HG03575 (cell line): ENCODE results near the gene FXN.
"Not testable (repeated sequence)": the region's sequence is repeated elsewhere in the genome, so short reads cannot be mapped to it uniquely, and the experiment has no call there.

ENCODE experiments used
- ATAC-seq: cut with Tn5 transposase; IDR thresholded peaks from one replicate; pipeline ENCODE4 v1.9.1; 2021; ENCODE audit not compliant: unreplicated experiment, insufficient number of reproducible peaks, low FRiP score; ENCODE audit errors: extremely low read depth

The FXN gene

DNA sequence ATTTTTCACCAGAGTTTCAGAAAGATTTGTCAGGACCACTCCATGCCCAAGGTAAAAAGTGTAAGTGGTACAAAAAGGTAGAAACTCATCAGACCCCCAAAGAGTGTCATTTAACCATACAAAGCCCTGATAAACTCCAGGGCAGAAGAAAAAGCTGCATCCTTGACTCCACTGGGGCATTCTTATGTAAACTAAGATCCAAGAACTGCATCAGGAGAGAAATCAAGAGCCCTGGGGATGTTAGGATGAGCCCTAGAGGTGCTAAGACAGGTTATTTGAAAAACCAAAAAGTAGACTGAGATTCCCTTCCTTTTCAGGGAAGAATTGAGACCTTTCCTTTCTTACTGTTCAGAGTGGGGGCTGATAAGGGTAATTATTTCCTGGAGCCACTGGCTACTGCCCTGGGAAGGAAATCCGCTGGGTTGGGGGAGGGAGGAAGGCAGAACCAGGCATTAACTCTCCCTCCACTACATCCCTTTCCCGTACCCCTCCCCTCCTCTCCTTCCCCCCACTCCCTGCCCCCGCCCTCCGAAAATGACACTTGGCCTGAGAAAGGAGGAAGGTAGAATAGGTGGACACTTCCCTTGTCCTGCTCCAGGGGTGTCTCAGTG lies 54.7 kb downstream of the FXN start:
- ATAC-seq, result no peak

DNA sequence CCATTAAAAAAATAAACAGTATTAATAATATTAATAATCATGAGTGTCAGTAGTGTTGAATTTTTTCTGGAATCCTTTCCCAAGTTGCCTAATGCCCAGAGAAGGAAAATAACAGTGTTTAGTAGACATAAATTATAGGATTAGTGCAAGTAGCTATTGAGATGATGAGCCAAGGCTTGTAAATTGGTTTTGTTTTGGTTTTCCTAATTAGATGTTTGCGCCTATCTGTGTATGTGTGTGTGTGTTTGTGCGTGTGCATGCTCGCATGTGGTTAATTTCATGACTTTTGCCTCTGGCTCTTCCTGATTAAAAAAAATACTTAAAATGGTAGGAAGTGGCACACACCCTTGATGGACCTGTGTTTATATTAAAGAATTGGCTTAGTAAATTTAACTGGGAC lies 55.4 kb downstream of the FXN start:
- no peak for ATAC-seq

DNA sequence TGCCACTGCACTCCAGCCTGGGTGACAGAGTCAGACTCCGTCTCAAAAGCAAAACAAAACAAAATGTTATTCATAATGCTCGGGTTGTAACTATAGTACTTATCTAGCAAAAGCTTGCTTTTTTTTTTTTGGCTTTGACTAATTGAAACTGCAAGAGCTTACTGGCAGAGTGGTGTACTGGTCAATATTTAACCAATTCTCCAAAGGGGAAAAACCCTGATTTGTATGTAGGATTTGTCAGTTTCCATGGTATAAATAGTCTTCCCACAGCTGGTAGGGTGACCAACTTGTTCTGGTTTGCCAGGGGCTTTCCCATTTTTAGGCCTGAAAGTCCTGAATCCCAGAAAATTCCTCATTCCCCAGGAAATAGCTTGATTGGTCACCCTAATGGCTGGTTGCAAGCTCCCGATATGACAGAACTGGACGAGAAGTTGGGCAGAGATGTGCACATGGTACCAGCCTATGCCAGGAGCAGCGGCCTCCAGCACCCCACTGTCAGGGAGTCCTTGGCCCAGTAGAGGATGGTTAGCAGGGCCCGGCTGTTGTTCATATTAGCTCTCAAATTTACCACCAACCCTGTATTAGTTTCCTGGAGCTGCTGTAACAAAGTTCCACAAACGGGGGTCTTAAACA lies 58.0 kb downstream of the FXN start:
- ATAC-seq, result no peak

DNA sequence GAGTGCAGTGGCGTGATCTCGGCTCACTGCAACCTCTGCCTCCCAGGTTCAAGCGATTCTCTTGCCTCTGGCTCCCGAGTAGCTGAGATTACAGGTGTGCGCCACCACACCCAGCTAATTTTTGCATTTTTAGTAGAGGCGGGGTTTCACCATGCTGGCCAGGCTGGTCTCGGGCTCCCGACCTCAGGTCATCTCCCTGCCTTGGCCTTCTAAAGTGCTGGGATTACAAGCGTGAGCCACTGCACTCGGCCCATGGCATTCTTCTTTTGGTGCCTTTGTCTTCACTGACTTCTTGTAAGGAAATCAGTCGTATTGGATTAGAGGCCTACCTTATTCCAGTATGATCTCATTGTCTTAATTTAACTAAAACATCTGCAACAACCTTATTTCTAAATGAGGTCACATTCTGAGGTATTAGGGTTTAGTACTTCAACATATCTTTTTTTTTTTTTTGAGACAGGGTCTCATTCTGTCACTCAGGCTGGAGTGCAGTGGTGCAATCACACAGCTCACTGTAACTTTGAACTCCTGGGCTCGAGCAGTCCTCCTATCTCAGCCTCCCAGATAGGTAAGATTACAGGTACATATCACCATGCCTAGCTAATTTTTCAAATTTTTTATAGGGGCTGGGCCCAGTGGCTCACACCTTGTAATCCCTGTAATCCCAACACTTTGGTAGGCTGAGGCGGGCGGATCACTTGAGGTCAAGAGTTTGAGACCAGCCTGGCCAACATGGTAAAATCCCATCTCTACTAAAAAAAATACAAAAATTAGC lies 59.0 kb downstream of the FXN start:
- ATAC-seq, result not testable (repeated sequence)

DNA sequence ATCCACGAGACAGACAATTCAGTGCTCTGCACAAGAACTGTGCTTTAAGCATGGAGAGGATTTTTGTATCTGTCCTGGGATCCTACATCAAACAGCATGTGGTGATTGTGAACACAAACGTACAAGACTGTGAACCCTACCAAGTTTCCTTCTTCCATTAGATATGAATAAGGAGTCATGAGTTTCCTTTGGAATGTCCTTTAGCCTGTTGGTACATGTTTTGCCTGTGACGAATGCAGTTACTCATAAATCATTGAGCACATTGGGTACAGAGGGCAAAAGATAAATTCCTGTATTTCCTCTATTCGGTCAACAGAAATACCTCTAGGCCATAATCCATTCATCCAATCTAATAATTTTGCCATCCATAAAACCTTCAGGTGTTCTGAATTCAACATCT lies 61.5 kb downstream of the FXN start:
- no peak for ATAC-seq

DNA sequence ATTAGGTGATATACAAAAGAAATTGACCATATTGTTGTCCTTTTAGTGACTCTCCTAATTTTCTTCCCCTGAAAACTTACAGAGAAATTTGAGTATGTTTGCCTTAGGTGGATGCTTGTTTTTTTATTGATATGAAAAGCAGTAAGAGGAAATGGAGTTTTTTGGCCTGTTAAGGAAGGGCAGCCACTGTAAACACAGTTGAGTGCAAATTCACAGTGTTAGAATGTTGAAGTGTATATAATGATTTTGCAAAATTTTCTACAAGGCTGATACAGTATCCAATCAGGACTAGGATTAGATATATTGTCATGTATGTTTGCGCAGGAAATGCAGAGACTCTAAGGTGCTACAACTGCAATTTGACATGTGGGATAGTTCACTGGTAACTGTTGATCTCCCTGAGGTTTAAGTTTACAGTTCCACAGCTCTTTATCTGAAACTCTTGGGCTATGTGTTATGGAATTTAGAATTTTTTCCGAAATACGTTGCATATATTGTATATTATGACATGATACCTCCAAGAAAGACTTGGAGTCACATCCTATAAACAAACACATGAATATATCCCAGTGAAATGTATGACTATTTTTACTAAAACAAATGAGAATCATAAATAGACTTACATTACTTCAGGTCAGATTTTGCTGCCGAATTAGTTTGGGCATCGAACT lies 62.5 kb downstream of the FXN start:
- no peak for ATAC-seq

DNA sequence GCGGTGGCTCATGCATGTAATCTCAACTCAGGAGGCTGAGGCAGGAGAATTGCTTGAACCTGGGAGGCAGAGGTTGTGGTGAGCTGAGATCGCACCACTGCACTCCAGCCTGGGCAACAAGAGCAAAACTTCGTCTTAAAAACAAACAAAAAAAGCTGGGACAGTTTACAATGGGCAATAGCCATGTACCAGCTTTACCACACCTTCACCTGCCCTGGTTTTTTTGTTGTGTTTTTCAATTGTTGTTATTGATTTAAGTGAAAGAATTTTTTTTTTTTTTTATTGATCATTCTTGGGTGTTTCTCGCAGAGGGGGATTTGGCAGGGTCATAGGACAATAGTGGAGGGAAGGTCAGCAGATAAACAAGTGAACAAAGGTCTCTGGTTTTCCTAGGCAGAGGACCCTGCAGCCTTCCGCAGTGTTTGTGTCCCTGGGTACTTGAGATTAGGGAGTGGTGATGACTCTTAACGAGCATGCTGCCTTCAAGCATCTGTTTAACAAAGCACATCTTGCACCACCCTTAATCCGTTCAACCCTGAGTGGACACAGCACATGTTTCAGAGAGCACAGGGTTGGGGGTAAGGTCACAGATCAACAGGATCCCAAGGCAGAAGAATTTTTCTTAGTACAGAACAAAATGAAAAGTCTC lies 67.9 kb downstream of the FXN start:
- not testable (repeated sequence) for ATAC-seq

DNA sequence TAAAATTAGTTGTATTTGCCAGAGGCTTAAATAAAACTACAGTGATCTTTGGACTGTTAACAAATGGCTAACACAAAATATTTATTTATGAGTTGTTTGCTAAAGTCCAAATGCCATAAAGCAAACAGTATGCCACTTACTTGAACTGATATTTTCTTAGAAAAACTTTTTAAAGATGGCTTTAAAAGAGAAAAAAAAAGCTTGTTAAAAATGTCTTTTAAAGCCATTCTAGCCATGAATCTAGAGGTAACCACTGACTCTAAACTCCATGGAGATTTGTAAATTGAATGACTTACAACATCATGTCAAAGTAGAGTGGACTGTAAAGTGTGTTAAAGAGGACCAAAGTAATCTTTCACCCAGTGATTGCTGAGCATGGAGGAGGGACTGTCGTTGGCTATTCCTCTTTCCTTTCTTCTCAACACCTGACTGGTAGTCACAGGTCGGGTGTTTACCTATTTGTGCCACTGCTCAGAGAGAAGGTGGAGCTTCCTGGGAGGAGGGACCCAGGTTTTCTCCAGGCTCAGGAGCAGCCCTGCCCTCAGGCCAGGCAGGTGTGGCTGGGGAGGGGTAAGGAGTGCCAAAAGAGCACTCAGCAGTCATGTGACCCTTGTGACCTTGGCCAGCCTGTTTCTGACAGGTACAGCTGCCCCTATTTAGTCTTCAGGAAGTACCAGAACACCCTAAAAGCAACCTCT lies 69.4 kb downstream of the FXN start:
- no peak for ATAC-seq

DNA sequence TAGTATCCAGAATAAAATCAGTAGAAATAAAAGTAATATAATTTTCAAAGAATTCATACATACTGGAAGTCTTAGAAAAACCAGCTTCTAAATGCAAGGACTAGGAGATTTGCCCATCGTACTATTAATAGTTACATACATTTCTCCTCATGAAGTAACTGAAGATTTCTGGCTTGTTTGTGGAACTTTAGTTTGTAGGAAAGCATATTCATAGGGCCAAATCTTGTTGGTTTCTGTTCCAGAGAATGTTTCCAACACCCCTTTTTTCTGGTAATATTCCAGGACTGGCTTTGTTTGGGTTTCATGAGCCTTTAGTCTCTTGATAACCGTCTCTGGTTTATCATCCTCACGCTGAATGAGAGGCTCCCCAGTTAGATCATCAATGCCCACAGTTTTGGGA lies 72.2 kb downstream of the FXN start:
- no peak for ATAC-seq

DNA sequence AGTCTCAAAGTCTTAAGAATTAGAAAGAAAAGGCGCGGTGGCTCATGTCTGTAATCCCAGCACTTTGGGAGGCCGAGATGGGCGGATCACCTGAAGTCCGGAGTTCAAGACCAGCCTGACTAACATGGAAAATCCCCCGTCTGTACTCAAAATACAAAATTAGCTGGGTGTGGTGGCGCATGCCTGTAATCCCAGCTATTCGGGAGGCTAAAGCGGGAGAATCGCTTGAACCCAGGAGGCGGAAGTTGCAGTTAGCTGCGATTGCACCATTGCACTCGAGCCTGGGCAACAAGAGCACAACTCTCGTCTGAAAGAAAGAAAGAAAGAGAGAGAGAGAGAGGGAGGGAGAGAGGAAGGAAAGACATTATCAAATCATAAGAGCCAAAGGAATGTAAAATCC lies 73.2 kb downstream of the FXN start:
- not testable (repeated sequence) for ATAC-seq

DNA sequence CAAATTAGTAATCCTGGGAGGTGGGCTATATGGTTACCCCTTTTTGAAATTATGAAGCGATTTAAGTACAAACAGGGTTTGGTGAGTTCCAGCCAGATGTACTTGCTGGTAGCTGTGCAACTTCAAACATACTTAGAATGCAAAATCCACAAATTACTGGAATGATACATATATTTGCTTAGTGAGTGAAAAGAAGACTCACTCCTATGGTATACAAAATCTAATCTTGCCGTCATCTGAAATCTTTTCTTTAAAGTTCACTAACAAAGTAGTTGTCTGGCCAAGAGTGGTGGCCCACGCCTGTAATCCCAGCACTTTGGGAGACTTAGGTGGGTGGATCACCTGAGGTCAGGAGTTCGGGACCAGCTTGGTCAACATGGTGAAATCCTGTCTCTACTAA lies 73.6 kb downstream of the FXN start:
- ATAC-seq, result no peak

DNA sequence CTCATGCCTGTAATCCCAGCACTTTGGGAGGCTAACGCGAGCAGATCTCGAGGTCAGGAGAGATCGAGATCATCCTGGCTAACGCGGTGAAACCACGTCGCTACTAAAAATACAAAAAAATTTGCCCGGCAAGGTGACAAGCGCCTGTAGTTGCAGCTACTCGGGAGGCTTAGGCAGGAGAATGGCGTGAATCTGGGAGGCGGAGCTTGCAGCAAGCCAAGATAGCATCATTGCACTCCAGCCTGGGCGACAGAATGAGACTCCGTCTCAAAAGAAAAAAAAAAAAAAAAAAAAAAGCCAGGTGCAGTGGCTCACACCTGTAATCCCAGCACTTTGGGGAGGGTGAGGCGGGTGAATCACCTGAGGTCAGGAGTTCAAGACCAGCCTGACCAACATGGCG lies 77.1 kb downstream of the FXN start:
- ATAC-seq, result not testable (repeated sequence)

DNA sequence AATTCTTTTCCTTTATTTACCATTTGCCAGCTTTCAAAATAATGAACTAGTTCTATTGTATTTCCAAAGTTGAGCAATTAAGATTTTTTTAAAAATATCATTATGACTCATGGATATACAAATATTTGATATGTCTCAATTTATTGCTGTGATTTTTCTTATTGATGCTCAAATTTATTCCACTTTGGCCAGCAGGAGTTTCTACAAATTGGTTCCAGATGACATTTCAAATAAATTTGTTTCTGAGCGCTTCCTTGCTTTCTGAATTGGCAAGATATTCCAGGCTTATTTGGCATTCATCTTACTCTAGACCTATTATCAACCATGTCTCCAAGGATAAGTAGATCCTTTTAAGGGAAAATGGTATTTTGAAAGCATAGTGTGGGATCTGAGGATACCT lies 80.1 kb downstream of the FXN start:
- ATAC-seq, result no peak

DNA sequence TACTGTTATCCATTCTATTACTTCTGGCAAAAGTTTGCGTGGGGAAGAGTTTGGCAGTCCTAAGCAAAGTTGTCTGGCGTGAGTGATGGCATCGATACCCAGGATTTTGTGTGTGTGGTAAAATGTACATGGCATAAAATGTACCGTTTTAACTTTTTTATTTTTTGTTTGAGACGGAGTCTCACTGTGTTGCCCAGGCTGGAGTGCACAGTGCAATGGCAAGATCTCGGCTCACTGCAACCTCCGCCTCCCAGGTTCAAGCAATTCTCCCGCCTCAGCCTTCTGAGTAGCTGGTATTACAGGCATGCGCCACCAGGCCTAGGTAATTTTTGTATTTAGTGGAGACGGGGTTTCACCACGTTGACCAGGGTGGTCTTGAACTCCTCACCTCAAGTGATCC lies 83.1 kb downstream of the FXN start:
- no peak for ATAC-seq

DNA sequence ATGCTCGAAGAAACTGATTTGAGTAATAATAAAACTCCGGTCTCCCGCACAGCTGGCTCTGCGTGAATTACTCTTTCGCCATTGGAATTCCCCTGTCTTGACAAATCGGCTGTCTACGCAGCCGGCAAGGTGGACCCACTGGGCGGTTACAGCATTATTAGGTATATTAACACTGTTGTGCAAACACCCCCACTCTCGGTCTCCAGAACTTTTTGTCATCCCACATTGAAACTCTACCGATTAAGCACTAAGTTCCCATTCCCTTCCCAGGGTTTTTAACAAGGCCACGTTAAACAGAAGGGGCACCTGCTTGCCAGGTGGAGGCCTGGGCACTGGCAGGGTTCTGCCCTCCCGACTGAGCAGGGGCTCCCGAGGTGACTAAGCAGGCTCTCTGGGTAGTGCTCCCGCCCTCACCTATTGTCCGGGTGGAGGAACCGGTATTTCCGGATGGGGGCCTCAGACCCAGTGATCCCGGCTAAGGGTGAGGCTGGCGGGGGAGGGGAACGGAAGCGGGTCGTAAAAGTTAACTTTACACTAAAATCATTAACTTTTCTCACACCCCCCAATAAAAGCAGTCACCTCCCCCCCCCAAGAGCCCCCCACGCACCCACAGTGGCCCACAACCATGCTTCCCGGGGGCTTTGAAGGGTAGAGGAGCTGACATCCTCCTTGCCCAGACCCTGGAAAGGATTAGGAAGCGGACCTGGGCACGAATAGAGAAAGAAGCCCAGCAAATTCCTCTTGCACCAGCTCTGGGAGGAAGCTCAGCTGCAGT lies 85.0 kb downstream of the FXN start:
- no peak for ATAC-seq

DNA sequence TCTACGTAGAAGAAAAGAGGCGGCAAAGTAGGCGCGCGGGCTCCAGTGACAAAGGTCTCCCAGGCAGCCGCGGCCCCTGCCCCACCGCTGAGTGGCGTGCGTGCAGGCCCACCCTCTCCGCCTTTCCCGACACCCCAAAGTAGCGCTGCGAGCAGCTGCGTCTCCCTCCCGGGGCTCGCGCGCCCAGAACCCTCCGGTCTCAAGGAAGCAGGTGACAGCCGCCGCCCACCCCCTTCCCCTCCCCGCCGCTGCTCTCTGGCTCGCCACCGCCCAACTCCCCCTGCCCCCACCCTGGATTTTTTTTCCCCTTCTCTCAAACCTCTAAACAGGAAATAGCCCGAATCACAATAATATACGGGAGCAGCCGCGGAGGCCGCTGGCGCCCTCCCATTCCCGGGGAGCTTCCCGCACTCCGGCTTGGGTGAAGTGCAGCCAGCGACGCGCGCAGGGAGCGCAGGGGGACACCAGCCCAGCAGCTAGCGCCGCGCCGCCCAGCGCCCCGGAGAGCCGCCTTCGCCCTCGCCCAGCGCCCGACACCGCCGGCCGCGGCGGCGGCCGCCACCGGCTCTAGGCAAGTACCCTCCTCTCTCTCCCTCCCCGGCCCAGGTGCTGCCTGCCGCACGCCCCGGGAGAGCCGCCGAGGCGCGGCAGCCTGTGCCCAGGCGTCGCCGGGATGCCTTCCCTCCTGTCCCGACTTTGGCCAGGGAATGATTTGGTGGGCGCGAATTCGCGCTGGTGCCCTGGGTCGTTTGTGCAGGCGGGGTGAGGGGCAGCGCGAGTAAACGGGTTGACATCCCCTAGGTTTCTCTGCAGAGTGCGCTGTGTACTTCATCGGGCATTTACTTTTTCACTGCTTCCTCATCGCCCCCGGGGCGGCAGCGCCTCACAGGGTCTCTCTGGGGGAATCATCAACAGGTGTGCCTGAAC lies 85.9 kb downstream of the FXN start:
- no peak for ATAC-seq

DNA sequence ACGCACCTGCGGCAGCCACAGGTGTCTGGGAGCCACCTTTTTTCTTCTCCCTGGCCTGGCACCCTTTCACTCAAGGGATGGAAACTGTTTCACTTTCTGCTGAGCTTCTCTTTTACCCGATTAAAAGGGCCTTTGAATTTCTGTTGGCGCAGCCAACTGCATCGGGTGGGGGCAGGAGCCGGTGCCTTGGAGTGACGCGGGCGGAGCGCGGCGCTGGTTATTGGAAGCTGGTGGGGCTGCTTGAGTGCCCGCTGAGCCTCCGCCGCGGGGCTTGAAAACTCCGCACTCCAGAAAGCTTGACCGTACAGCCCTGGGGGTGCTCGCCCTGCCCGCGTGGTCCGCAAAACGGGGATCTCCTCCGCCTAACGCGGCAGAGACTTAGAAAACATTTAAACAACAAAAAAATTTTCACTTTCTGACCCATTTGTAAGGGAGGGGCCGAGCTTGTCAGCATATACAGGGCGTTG lies 86.6 kb downstream of the FXN start:
- ATAC-seq, result no peak
